HepG2 (cell line): ENCODE measurements around the gene SLC35F1. TPM values are rescaled to one million over a fixed set of nuclear protein-coding genes. Genes with fewer than 3 reads are reported as not detected.

Experiments used
- ATAC-seq: fragments of 200-7000 bp; cut with Tn5 transposase; 3 replicates; pipeline ENCODE4 v1.9.1; 2020; ENCODE audit warnings: mild to moderate bottlenecking, moderate library complexity
- BruUV-seq: library from RNA; stranded (reverse); fragments of 400-500 nt; replicated peaks from 2 replicates; lab custom pipeline; 2021; lab: Mats Ljungman, UMichigan
- CTCF ChIA-PET: fragments of 300-600 bp; formaldehyde crosslinking; extraction: SDS; loops from one replicate; lab custom pipeline; 2021; ENCODE audit warnings: low total read pairs, inconsistent platforms, low intra/inter-chr PET ratio; lab: Yijun Ruan, JAX
- POLR2A ChIA-PET: fragments of 350-600 bp; sonication (Branson Sonifier 250); formaldehyde crosslinking; loops from one replicate; lab custom pipeline; 2020; ENCODE audit warnings: antibody characterized with exemption, inconsistent platforms; lab: Yijun Ruan, JAX
- DNase-seq: peaks from one replicate; pipeline ENCODE4 v3.0.0-alpha.2; 2015; ENCODE audit warnings: low spot score
- FAIRE-seq: peaks from 3 replicates; lab custom pipeline; 2011; peaks lifted over from hg19 to GRCh38; lab: Jason Lieb, UNC
- H2AFZ ChIP-seq: one replicate; pipeline ENCODE4 v1.6.1; 2011; ENCODE audit warnings: low read length, inconsistent platforms
- H3K27ac ChIP-seq: fragments of 300-600 bp; 3 replicates; pipeline ENCODE4 v1.8.0; 2011; ENCODE audit warnings: mixed run types, mild to moderate bottlenecking, mixed read lengths, low read length, inconsistent platforms; ENCODE audit not compliant: insufficient read depth; ENCODE audit errors: extremely low read length
- H3K27me3 ChIP-seq, 2 experiments: fragments of 200-600 bp in 1 of 2; 2 replicates in 1 of 2; 3 replicates in 1 of 2; pipeline versions ENCODE4 v1.6.0 to v1.8.0; 2011; ENCODE audit warnings: low read length in 2 of 2, mild to moderate bottlenecking in 2 of 2, moderate library complexity in 2 of 2, inconsistent platforms in 1 of 2; ENCODE audit not compliant: insufficient read depth in 2 of 2, control insufficient read depth in 1 of 2
- H3K36me3 ChIP-seq, 2 experiments: fragments of 200-600 bp in 1 of 2; replicated peaks in 1 of 2; 2 replicates in 1 of 2; 3 replicates in 1 of 2; pipeline versions ENCODE4 v1.5.1 to v1.8.0; 2011; ENCODE audit warnings: low read length in 2 of 2, inconsistent platforms in 1 of 2; ENCODE audit not compliant: insufficient read depth in 2 of 2, control insufficient read depth in 1 of 2
- H3K4me1 ChIP-seq: 2 replicates; pipeline ENCODE4 v1.5.1; 2012; ENCODE audit warnings: low read length, inconsistent platforms; ENCODE audit not compliant: insufficient read depth
- H3K4me2 ChIP-seq: 2 replicates; pipeline ENCODE4 v1.6.0; 2011; ENCODE audit warnings: low read depth, low read length, inconsistent platforms
- H3K4me3 ChIP-seq, 3 experiments: fragments of 200-600 bp in 1 of 3; sonication (generic), shearing (Covaris generic) in 1 of 3; replicated peaks in 1 of 3; 2 replicates each; pipeline ENCODE4 v1.5.1; 2011 to 2016; ENCODE audit warnings: low read length in 3 of 3, inconsistent platforms in 2 of 3, low read depth in 2 of 3, mild to moderate bottlenecking in 2 of 3, control low read depth in 1 of 3, mixed read lengths in 1 of 3; ENCODE audit not compliant: insufficient read depth in 1 of 3
- H3K79me2 ChIP-seq: one replicate; pipeline ENCODE4 v1.6.1; 2011; ENCODE audit warnings: low read length, inconsistent platforms; ENCODE audit not compliant: insufficient read depth
- H3K9ac ChIP-seq: 2 replicates; pipeline ENCODE4 v1.6.0; 2011; ENCODE audit warnings: mild to moderate bottlenecking, low read depth, low read length, inconsistent platforms; ENCODE audit not compliant: insufficient read depth
- H3K9me3 ChIP-seq: 2 replicates; pipeline ENCODE4 v1.5.1; 2012; ENCODE audit warnings: mild to moderate bottlenecking, low read length
- H4K20me1 ChIP-seq: 2 replicates; pipeline ENCODE4 v1.6.0; 2011; ENCODE audit warnings: inconsistent platforms, mild to moderate bottlenecking, low read length, moderate library complexity; ENCODE audit not compliant: insufficient read depth
- AGO2 ChIP-seq: fragments of 200-400 bp; formaldehyde crosslinking; optimal IDR thresholded peaks from 2 replicates; pipeline ENCODE3; 2017; ENCODE audit warnings: mild to moderate bottlenecking, low read depth, low read length, moderate library complexity
- ATF7 ChIP-seq, 2 experiments: fragments of 450-650 bp in 1 of 2; sonication (generic) in 1 of 2; formaldehyde crosslinking in 1 of 2; IDR thresholded peaks; 2 replicates each; pipeline versions ENCODE4 v1.4.0 to v1.6.1; 2016 to 2020; ENCODE audit warnings: antibody characterized with exemption in 1 of 2, mild to moderate bottlenecking in 1 of 2, missing genetic modification reagents in 1 of 2
- CHCHD3 ChIP-seq: sonication (generic); formaldehyde crosslinking; IDR thresholded peaks from 2 replicates; pipeline ENCODE4 v1.8.0; 2022; ENCODE audit warnings: mild to moderate bottlenecking, missing genetic modification reagents, moderate library complexity
- NCOA1 ChIP-seq: sonication (generic); formaldehyde crosslinking; IDR thresholded peaks from 2 replicates; pipeline ENCODE4 v1.9.0; 2021; ENCODE audit warnings: missing genetic modification reagents
- RFX1 ChIP-seq: fragments of 450-650 bp; IDR thresholded peaks from 2 replicates; pipeline ENCODE4 v1.6.1; 2017
- SCMH1 ChIP-seq: sonication (generic); formaldehyde crosslinking; IDR thresholded peaks from 2 replicates; pipeline ENCODE4 v1.9.0; 2021; ENCODE audit warnings: missing genetic modification reagents, mild to moderate bottlenecking, borderline replicate concordance
- YY1 ChIP-seq: IDR thresholded peaks from 2 replicates; pipeline ENCODE4 v1.6.1; 2011; ENCODE audit warnings: low read length, low read depth, moderate library complexity, mild to moderate bottlenecking; ENCODE audit not compliant: insufficient read depth, insufficient replicate concordance
- ZBTB1 ChIP-seq: sonication (generic); formaldehyde crosslinking; IDR thresholded peaks from 2 replicates; pipeline ENCODE4 v1.4.0; 2020; ENCODE audit warnings: missing genetic modification reagents, borderline replicate concordance
- ZNF432 ChIP-seq: sonication (generic); formaldehyde crosslinking; IDR thresholded peaks from 2 replicates; pipeline ENCODE4 v1.5.0; 2020; ENCODE audit warnings: missing genetic modification reagents, mild to moderate bottlenecking, borderline replicate concordance
- ZNF563 ChIP-seq: sonication (generic); formaldehyde crosslinking; IDR thresholded peaks from 2 replicates; pipeline ENCODE4 v1.8.0; 2022; ENCODE audit warnings: mild to moderate bottlenecking, moderate library complexity, missing genetic modification reagents
- ZNF839 ChIP-seq: sonication (generic); formaldehyde crosslinking; IDR thresholded peaks from 2 replicates; pipeline ENCODE4 v1.4.0; 2020; ENCODE audit warnings: missing genetic modification reagents, mild to moderate bottlenecking, borderline replicate concordance
- WGBS: methylation state at CpG from one replicate; pipeline ENCODE4 v1.1.6; 2017; ENCODE audit warnings: low lambda C conversion rate; 5-methylcytosine and 5-hydroxymethylcytosine counted together
- in situ Hi-C: cut with HindIII; loops from 2 replicates; pipeline ENCODE4 v1.10.0; 2017; ENCODE audit warnings: low pct_unique_long_range_greater_than_20kb; ENCODE audit not compliant: extremely low pct_ligation_motif_present
- intact Hi-C: fragments of 100-400 bp; cut with micrococcal nuclease; formaldehyde crosslinking; loops from one replicate; pipeline ENCODE4 v1.10.0; 2022; ENCODE audit not compliant: unreplicated experiment
- polyA plus RNA-seq, 8 experiments: library from polyadenylated mRNA; depleted of rRNA in 3 of 8; stranded (reverse) in 7 of 8; unstranded in 1 of 8; fragments of >200 nt; fragmentation: Illumina TruSeq in 4 of 8; extraction: Trizol in 4 of 8; gene quantifications; 2 replicates each; pipeline versions ENCODE4 v1.2.1 to v1.2.3, GENCODE V29; 2011 to 2016; ENCODE audit warnings: low read depth in 4 of 8, missing spikeins in 1 of 8, mixed read lengths in 1 of 8; ENCODE audit not compliant: insufficient read depth in 1 of 8
- total RNA-seq, 5 experiments: library from RNA; depleted of rRNA; stranded (reverse); fragments of >200 nt; fragmentation: Illumina TruSeq; extraction: Trizol; gene quantifications; 2 replicates each; pipeline ENCODE4 v1.2.3, GENCODE V29; 2016; ENCODE audit warnings: low read depth in 1 of 5
- TF ChIP-seq, protein P1 (sequence below): sonication (generic); formaldehyde crosslinking; IDR thresholded peaks from 2 replicates; pipeline ENCODE4 v1.8.0; 2022; ENCODE audit warnings: missing genetic modification reagents, mild to moderate bottlenecking, moderate library complexity, borderline replicate concordance
- TF ChIP-seq, protein P2 (sequence below): sonication (generic); formaldehyde crosslinking; IDR thresholded peaks from 2 replicates; pipeline ENCODE4 v1.5.0; 2020; ENCODE audit warnings: missing genetic modification reagents
- TF ChIP-seq, protein P3 (sequence below): IDR thresholded peaks from 2 replicates; pipeline ENCODE4 v1.6.1; 2016; ENCODE audit warnings: low read depth, control low read depth

SLC35F1 gene
- total and polyA plus RNA-seq, 2 of the 13 experiments (the other 11 are each of a cell fraction or from before 2014, with no cell fraction given) = 0.01 TPM; not detected in 1

DNA sequence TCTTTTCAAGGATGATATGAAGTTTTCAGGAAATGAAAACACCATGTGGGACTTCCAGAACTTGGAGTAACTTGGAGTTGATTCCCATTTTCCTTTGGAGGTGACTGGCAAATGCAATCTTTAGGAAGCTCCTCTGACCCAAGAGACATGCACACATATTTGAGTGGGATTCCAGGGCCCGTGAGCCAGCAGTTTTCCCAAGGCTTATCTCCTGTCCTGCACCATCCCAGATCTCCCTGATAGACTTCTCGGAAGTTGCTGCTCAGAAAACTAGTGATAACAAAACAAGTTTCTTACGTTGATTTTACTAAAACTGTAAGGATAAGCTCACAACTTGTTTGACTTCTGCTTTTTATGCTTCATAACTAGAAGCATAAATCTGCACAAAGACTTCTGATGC is 25.6 kb downstream of the SLC35F1 start:
- no peak overlapping the region for H3K4me2 ChIP-seq
- no peaks in the 10 kb centered on the region for H3K79me2 ChIP-seq
- DNase-seq = no peak
- H3K4me1 ChIP-seq = no peaks in the 10 kb centered on the region
- H3K36me3 ChIP-seq = no peaks in the 10 kb centered on the region
- H3K27me3 ChIP-seq = no peaks in the 10 kb centered on the region; a peak in 1 of 5 replicates
- H4K20me1 ChIP-seq = no peaks in the 10 kb centered on the region
- intact Hi-C loops (no loop called here), in situ Hi-C loops (no loop called here)
- TF ChIP-seq, protein P1, sequence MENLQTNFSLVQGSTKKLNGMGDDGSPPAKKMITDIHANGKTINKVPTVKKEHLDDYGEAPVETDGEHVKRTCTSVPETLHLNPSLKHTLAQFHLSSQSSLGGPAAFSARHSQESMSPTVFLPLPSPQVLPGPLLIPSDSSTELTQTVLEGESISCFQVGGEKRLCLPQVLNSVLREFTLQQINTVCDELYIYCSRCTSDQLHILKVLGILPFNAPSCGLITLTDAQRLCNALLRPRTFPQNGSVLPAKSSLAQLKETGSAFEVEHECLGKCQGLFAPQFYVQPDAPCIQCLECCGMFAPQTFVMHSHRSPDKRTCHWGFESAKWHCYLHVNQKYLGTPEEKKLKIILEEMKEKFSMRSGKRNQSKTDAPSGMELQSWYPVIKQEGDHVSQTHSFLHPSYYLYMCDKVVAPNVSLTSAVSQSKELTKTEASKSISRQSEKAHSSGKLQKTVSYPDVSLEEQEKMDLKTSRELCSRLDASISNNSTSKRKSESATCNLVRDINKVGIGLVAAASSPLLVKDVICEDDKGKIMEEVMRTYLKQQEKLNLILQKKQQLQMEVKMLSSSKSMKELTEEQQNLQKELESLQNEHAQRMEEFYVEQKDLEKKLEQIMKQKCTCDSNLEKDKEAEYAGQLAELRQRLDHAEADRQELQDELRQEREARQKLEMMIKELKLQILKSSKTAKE = no peak
- TF ChIP-seq CHCHD3 (no peak), RFX1 (no peak), ZNF432 (CRISPR knock-in tag) (no peak), NCOA1 (CRISPR knock-in tag) (no peak), ZNF563 (CRISPR knock-in tag) (no peak), AGO2 (no peak), SCMH1 (CRISPR knock-in tag) (no peak), ZNF839 (no peak), YY1 (no peak), ATF7 (IDR thresholded peaks at IDR 0.05) (no peak), ATF7 (CRISPR knock-in tag; IDR thresholded peaks at IDR 0.05) (no peak), ZBTB1 (CRISPR knock-in tag) (no peak)
- TF ChIP-seq, protein P2, sequence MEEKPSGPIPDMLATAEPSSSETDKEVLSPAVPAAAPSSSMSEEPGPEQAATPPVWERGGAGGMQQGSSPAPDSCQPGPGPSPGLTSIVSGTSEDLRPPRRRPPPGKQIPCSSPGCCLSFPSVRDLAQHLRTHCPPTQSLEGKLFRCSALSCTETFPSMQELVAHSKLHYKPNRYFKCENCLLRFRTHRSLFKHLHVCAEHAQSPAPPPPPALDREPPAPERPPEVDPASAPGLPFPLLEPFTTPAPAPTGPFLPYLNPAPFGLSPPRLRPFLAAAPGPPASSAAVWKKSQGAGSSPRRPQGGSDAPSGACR (CRISPR knock-in tag) = no peak
- TF ChIP-seq, protein P3, sequence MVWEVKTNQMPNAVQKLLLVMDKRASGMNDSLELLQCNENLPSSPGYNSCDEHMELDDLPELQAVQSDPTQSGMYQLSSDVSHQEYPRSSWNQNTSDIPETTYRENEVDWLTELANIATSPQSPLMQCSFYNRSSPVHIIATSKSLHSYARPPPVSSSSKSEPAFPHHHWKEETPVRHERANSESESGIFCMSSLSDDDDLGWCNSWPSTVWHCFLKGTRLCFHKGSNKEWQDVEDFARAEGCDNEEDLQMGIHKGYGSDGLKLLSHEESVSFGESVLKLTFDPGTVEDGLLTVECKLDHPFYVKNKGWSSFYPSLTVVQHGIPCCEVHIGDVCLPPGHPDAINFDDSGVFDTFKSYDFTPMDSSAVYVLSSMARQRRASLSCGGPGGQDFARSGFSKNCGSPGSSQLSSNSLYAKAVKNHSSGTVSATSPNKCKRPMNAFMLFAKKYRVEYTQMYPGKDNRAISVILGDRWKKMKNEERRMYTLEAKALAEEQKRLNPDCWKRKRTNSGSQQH (CRISPR knock-in tag) = no peak
- ChIA-PET CTCF (no interaction called here), POLR2A (no interaction called here)
- no peak overlapping the region for H2AFZ ChIP-seq
- no peak for ATAC-seq
- 5% methylated on average over 3 of the region's 3 CpGs for WGBS
- FAIRE-seq = no peak
- no peak overlapping the region for H3K27ac ChIP-seq
- no peak overlapping the region for H3K4me3 ChIP-seq
- H3K9ac ChIP-seq = no peak overlapping the region
- BruUV-seq = no TSS peak
- peaks cover 10% of the 10 kb centered on the region; the same call in 1 of the 2 replicates for H3K9me3 ChIP-seq
